Psoas muscle (tissue), 8 donors: Measurements from ENCODE around the gene OR10T2. TPM values are rescaled to one million over a fixed set of nuclear protein-coding genes. Genes with fewer than 3 reads are reported as not detected.

Source experiments
- ATAC-seq, 4 donors: fragments of 200-7000 bp; cut with Tn5 transposase; one replicate each; pipeline ENCODE4 v1.9.1; 2020; ENCODE audit warnings: moderate library complexity in 3 of 4, mild to moderate bottlenecking in 2 of 4
- DNase-seq, 2 donors: peaks; one replicate each; pipeline ENCODE4 v3.0.0-alpha.2; 2020
- H3K27ac ChIP-seq: fragments of 200-600 bp; one replicate; pipeline ENCODE4 v1.8.0; 2022
- H3K27me3 ChIP-seq, 3 donors: fragments of 200-600 bp in 1 of 3; one replicate each; pipeline versions ENCODE4 v1.6.1 to v1.8.0; 2013 to 2022; ENCODE audit warnings: low read length in 2 of 3, mild to moderate bottlenecking in 2 of 3, moderate library complexity in 1 of 3; ENCODE audit not compliant: insufficient read depth in 3 of 3
- H3K36me3 ChIP-seq, 2 donors: fragments of 200-600 bp in 1 of 2; one replicate each; pipeline versions ENCODE4 v1.6.1 to v1.8.0; 2013 to 2022; ENCODE audit warnings: low read depth in 1 of 2, mild to moderate bottlenecking in 1 of 2, moderate library complexity in 1 of 2; ENCODE audit not compliant: insufficient read depth in 1 of 2
- H3K4me1 ChIP-seq: fragments of 200-600 bp; one replicate; pipeline ENCODE4 v1.8.0; 2022
- H3K4me3 ChIP-seq: fragments of 200-600 bp; one replicate; pipeline ENCODE4 v1.8.0; 2022; ENCODE audit warnings: mild to moderate bottlenecking
- H3K9me3 ChIP-seq: fragments of 200-600 bp; one replicate; pipeline ENCODE4 v1.8.0; 2022
- CTCF ChIP-seq: fragments of 200-600 bp; IDR thresholded peaks from one replicate; pipeline ENCODE4 v1.8.0; 2022; ENCODE audit warnings: antibody characterized with exemption
- WGBS, 3 donors: extraction: QIAGEN DNeasy Blood & Tissue Kit; methylation state at CpG; one replicate each; pipeline versions ENCODE4 v1.1.6 to v1.1.7; 2013; 5-methylcytosine and 5-hydroxymethylcytosine counted together
- intact Hi-C, 2 donors: fragments of 100-400 bp; cut with DNase I; formaldehyde crosslinking; loops; one replicate each; pipeline versions ENCODE4 v1.11.0 to v1.14.2; 2022
- polyA plus RNA-seq, 3 donors: library from polyadenylated mRNA; stranded (reverse); fragments of 200-250 nt; gene quantifications; one replicate each; pipeline ENCODE4 v1.2.3, GENCODE V29; 2013
- total RNA-seq, 4 donors: library from RNA; stranded (reverse); fragmentation: NEBNext Ultra II Directional in 2 of 4; extraction: Animal tissue kit (Norgen Biotek cat#: 25700) in 2 of 4; gene quantifications; one replicate each; pipeline versions ENCODE4 v1.2.1 to v1.2.4, GENCODE V29; 2021 to 2023
- donor health status: healthy with polysubstance abuse.
- donor health status: DM: no; HTN: no; CAD: no; lungs with moderate emphysema.
- donor health status: Bipolar disorder and iron deficiency.
- donor health status: healthy.
- donor health status: DM: yes; HTN: yes; CAD: no.
- donor health status: DM: no; HTN: no; CAD: no.
- donor health status: DM: no; HTN: no; CAD: no.
- donor health status: DM: yes; HTN: yes; CAD: no.

OR10T2 gene
- total and polyA plus RNA-seq, 7 donors = not detected

GRCh38 chr1:158400871-158401270, 1.6 kb upstream of the OR10T2 start:
- Histone ChIP-seq H3K36me3 (no peaks in the 10 kb centered on the region), H3K27me3 (no peaks in the 10 kb centered on the region), H3K4me1 (no peaks in the 10 kb centered on the region), H3K4me3 (no peak overlapping the region), H3K9me3 (no peaks in the 10 kb centered on the region), H3K27ac (no peak overlapping the region)
- no peak for DNase-seq
- no peak for ATAC-seq
- TF ChIP-seq CTCF = no peak
- 85 to 93% (median 86%) methylated on average over 3 of the region's 3 CpGs for WGBS, 3 donors
- intact Hi-C loops = no loop called here

- 86 to 90% (median 88%) methylated on average over 3 of the region's 3 CpGs for WGBS, 3 donors
Observed at GRCh38 chr1:158396646-158397045, 2.6 kb downstream of the OR10T2 start.

GRCh38 chr1:158393476-158393875, 5.8 kb downstream of the OR10T2 start:
- DNase-seq = no peak
- no peaks in the 10 kb centered on the region for H3K9me3 ChIP-seq
- H3K36me3 ChIP-seq = no peaks in the 10 kb centered on the region
- H3K27ac ChIP-seq = no peak overlapping the region
- intact Hi-C loops = no loop called here
- H3K4me1 ChIP-seq = no peaks in the 10 kb centered on the region
- H3K27me3 ChIP-seq = no peaks in the 10 kb centered on the region
- WGBS, 3 donors = 89 to 91% (median 89%) methylated on average over 5 of the region's 5 CpGs
- H3K4me3 ChIP-seq = no peak overlapping the region
- no peak for TF ChIP-seq CTCF
- no peak for ATAC-seq

More at GRCh38 chr1:158396646-158397045, 2.6 kb downstream of the OR10T2 start:
- no peaks in the 10 kb centered on the region for H3K9me3 ChIP-seq
- intact Hi-C loops = no loop called here
- H3K36me3 ChIP-seq = no peaks in the 10 kb centered on the region
- DNase-seq (no peak), ATAC-seq (no peak)
- no peak overlapping the region for H3K27ac ChIP-seq
- H3K4me1 ChIP-seq = no peaks in the 10 kb centered on the region
- H3K27me3 ChIP-seq = no peaks in the 10 kb centered on the region
- no peak for TF ChIP-seq CTCF
- H3K4me3 ChIP-seq = no peak overlapping the region

GRCh38 chr1:158391099-158391498, 8.2 kb downstream of the OR10T2 start:
- Histone ChIP-seq H3K27ac (no peak overlapping the region), H3K36me3 (no peaks in the 10 kb centered on the region), H3K4me1 (no peaks in the 10 kb centered on the region), H3K4me3 (no peak overlapping the region), H3K27me3 (no peaks in the 10 kb centered on the region), H3K9me3 (no peaks in the 10 kb centered on the region)
- intact Hi-C loops = no loop called here
- ATAC-seq = no peak
- no peak for DNase-seq
- TF ChIP-seq CTCF = no peak

GRCh38 chr1:158390331-158390730, 8.9 kb downstream of the OR10T2 start:
- ATAC-seq (no peak), DNase-seq (no peak)
- H3K4me3 ChIP-seq = no peak overlapping the region
- no peak overlapping the region for H3K27ac ChIP-seq
- no peaks in the 10 kb centered on the region for H3K9me3 ChIP-seq
- no peak for TF ChIP-seq CTCF
- no peaks in the 10 kb centered on the region for H3K27me3 ChIP-seq
- H3K36me3 ChIP-seq = no peaks in the 10 kb centered on the region
- H3K4me1 ChIP-seq = no peaks in the 10 kb centered on the region
- 29 to 42% (median 38%) methylated on average over 1 of the region's 1 CpG for WGBS, 3 donors
- intact Hi-C loops = no loop called here
